K562 (cell line): Measurements from ENCODE around the gene STRN3. TPM values are rescaled to one million over a fixed set of nuclear protein-coding genes. Genes with fewer than 3 reads are reported as not detected.
A peak's percentile ranks its signal among the peaks of the same experiment; 100 is the strongest.

Experiments used
- ASH1L ChIP-seq: fragments of 450-650 bp; IDR thresholded peaks from 2 replicates; pipeline ENCODE4 v1.6.1; 2018; ENCODE audit warnings: borderline replicate concordance, mild to moderate bottlenecking, low read depth; ENCODE audit not compliant: partially characterized antibody
- BRD4 ChIP-seq: fragments of 200-600 bp; sonication (generic); IDR thresholded peaks from 2 replicates; pipeline ENCODE4 v1.6.1; 2017; ENCODE audit warnings: inconsistent platforms
- CEBPB ChIP-seq: fragments of 450-650 bp; IDR thresholded peaks from 2 replicates; pipeline ENCODE4 v1.6.1; 2016; ENCODE audit warnings: missing genetic modification characterization, missing compliant biosample characterization
- CSDE1 ChIP-seq, 2 experiments: fragments of 450-650 bp; IDR thresholded peaks; 2 replicates each; pipeline ENCODE4 v1.6.1; 2016; ENCODE audit warnings: mild to moderate bottlenecking in 1 of 2
- E2F3 ChIP-seq: fragments of 250-450 bp; sonication (Bioruptor Pico); IDR thresholded peaks from 2 replicates; pipeline ENCODE4 v1.4.0; 2020; ENCODE audit warnings: mild to moderate bottlenecking
- FOS ChIP-seq: IDR thresholded peaks from 3 replicates; pipeline ENCODE4 v1.6.1; 2011; ENCODE audit not compliant: insufficient read length; ENCODE audit errors: extremely low read depth
- L3MBTL2 ChIP-seq: fragments of 450-650 bp; IDR thresholded peaks from 2 replicates; pipeline ENCODE4 v1.6.1; 2016; ENCODE audit warnings: mild to moderate bottlenecking, moderate library complexity
- MAZ ChIP-seq, 2 experiments: fragments of 450-650 bp in 1 of 2; sonication (generic) in 1 of 2; formaldehyde crosslinking; IDR thresholded peaks in 1 of 2; conservative IDR thresholded peaks in 1 of 2; 2 replicates each; pipeline versions ENCODE4 v1.4.0 to v1.5.0; 2020; ENCODE audit warnings: mild to moderate bottlenecking in 1 of 2, missing genetic modification reagents in 1 of 2
- PTRF ChIP-seq: fragments of 450-650 bp; IDR thresholded peaks from 2 replicates; pipeline ENCODE4 v1.6.1; 2016; ENCODE audit warnings: mild to moderate bottlenecking, missing genetic modification characterization, missing compliant biosample characterization
- TAF7 ChIP-seq: fragments of 450-650 bp; IDR thresholded peaks from 2 replicates; pipeline ENCODE4 v1.6.1; 2016; ENCODE audit warnings: missing genetic modification characterization, missing compliant biosample characterization
- WHSC1 ChIP-seq: IDR thresholded peaks from one replicate; pipeline ENCODE4 v1.6.1; 2012; ENCODE audit warnings: low read length, control low read depth, inconsistent platforms
- ZKSCAN3 ChIP-seq: fragments of 250-450 bp; sonication (Bioruptor Pico); IDR thresholded peaks from 2 replicates; pipeline ENCODE4 v1.4.0; 2020
- ZNF324 ChIP-seq: fragments of 250-450 bp; sonication (Bioruptor Pico); IDR thresholded peaks from 2 replicates; pipeline ENCODE4 v1.4.0; 2020; ENCODE audit warnings: mild to moderate bottlenecking
- ZNF830 ChIP-seq: fragments of 250-450 bp; sonication (Bioruptor Pico); IDR thresholded peaks from 2 replicates; pipeline ENCODE4 v1.5.0; 2021; ENCODE audit warnings: mild to moderate bottlenecking
- polyA plus RNA-seq, 8 experiments: library from polyadenylated mRNA; depleted of rRNA in 4 of 8; stranded (reverse) in 5 of 8; unstranded in 3 of 8; fragments of >200 nt; fragmentation: Nextera tagmentation in 2 of 8; fragmentation: Illumina TruSeq in 1 of 8; extraction: Ambion mirVana in 2 of 8; extraction: Trizol in 1 of 8; gene quantifications; 2 replicates each; pipeline versions ENCODE4 v1.2.1 to v1.2.3, GENCODE V29; 2011 to 2014; ENCODE audit warnings: inconsistent platforms in 1 of 8, missing spikeins in 1 of 8
- total RNA-seq, 7 experiments: library from RNA; depleted of rRNA in 6 of 7; stranded (reverse); fragments of >200 nt in 6 of 7; fragmentation: Illumina TruSeq in 2 of 7; extraction: Trizol in 2 of 7; gene quantifications; 2 replicates each; pipeline versions ENCODE4 v1.2.1 to v1.2.3, GENCODE V29; 2011 to 2021; ENCODE audit warnings: low replicate concordance in 1 of 7
- TF ChIP-seq, protein P1 (sequence below), 2 experiments: fragments of 450-650 bp in 1 of 2; sonication (generic) in 1 of 2; formaldehyde crosslinking in 1 of 2; IDR thresholded peaks; 2 replicates each; pipeline versions ENCODE4 v1.7.1 to v1.9.0; 2016 to 2022; ENCODE audit warnings: inconsistent platforms in 1 of 2, mild to moderate bottlenecking in 1 of 2, missing genetic modification reagents in 1 of 2
- TF ChIP-seq, protein P2 (sequence below): fragments of 150-350 bp; IDR thresholded peaks from 2 replicates; pipeline ENCODE4 v1.6.1; 2014; ENCODE audit warnings: low read depth, mild to moderate bottlenecking, low read length, borderline replicate concordance

The STRN3 gene
- total and polyA plus RNA-seq, 9 of the 15 experiments (the other 6 are each of a cell fraction or from before 2014, with no cell fraction given) = 5.9 to 29.1 (median 16.0) TPM

DNA sequence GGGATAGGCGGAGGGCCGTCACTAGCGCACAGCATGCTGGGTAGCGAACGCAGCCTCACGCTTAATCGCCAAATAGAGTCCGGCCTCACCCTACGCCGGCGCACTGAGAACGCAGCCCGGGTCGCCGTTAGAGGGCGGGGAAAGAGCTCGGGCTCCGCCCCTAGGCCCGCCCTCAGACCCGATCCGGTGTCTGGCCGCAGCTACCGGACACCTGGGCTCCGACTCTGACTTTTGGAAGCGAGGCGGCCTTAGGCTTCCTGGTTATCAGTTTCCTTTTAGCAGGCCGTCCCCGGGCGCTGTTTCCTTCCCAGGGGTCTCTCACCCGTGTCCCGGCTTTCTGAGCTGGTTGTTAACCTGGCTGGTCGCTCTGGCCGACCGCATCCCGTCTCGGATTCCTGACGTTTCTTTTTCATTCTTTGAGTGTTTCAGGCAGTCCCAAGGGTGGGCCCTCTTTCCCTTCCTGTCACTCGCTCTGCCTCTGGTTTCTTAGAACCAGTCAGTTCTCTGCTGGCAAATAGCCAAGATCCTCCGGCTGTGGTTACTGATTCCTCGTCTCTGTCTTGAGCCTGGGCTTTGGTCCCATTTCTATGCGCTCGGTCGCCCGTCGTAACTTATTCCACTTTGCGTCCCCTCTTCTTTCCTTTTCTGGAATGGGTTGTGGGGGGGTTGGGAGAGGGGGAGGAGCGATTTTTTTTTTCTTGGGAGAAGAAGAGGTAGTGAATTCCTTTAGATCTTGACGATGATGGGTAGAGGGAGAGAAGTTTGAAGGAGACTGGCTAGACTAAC lies 464 bp upstream of the STRN3 start (continued):
- TF ChIP-seq, protein P1, sequence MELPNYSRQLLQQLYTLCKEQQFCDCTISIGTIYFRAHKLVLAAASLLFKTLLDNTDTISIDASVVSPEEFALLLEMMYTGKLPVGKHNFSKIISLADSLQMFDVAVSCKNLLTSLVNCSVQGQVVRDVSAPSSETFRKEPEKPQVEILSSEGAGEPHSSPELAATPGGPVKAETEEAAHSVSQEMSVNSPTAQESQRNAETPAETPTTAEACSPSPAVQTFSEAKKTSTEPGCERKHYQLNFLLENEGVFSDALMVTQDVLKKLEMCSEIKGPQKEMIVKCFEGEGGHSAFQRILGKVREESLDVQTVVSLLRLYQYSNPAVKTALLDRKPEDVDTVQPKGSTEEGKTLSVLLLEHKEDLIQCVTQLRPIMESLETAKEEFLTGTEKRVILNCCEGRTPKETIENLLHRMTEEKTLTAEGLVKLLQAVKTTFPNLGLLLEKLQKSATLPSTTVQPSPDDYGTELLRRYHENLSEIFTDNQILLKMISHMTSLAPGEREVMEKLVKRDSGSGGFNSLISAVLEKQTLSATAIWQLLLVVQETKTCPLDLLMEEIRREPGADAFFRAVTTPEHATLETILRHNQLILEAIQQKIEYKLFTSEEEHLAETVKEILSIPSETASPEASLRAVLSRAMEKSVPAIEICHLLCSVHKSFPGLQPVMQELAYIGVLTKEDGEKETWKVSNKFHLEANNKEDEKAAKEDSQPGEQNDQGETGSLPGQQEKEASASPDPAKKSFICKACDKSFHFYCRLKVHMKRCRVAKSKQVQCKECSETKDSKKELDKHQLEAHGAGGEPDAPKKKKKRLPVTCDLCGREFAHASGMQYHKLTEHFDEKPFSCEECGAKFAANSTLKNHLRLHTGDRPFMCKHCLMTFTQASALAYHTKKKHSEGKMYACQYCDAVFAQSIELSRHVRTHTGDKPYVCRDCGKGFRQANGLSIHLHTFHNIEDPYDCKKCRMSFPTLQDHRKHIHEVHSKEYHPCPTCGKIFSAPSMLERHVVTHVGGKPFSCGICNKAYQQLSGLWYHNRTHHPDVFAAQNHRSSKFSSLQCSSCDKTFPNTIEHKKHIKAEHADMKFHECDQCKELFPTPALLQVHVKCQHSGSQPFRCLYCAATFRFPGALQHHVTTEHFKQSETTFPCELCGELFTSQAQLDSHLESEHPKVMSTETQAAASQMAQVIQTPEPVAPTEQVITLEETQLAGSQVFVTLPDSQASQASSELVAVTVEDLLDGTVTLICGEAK (IDR thresholded peaks at IDR 0.05) = no peak; the same call in 1 of the 2 replicates
- TF ChIP-seq, protein P1 (CRISPR knock-in tag; IDR thresholded peaks at IDR 0.05) = no peak
- TF ChIP-seq TAF7 (tag) (0 out of 2 replicates have a peak, but pooled peaks have one; percentile 10), ZNF830 (no peak), ASH1L (no peak), CSDE1 (IDR thresholded peaks at IDR 0.05) (no peak), WHSC1 (no peak), PTRF (tag) (no peak), MAZ (CRISPR knock-in tag; conservative IDR thresholded peaks at IDR 0.05 in 1 of 2, IDR thresholded peaks at IDR 0.05 in 1 of 2) (peak in 1 of 2 experiments; percentile 28; a peak in 2 of 4 replicates), L3MBTL2 (0 out of 2 replicates have a peak, but pooled peaks have one; percentile 11), ZKSCAN3 (CRISPR knock-in tag) (no peak), CEBPB (tag) (no peak), ZNF324 (CRISPR knock-in tag) (no peak), FOS (no peak), BRD4 (no peak), E2F3 (CRISPR knock-in tag) (no peak)
- TF ChIP-seq, protein P2, sequence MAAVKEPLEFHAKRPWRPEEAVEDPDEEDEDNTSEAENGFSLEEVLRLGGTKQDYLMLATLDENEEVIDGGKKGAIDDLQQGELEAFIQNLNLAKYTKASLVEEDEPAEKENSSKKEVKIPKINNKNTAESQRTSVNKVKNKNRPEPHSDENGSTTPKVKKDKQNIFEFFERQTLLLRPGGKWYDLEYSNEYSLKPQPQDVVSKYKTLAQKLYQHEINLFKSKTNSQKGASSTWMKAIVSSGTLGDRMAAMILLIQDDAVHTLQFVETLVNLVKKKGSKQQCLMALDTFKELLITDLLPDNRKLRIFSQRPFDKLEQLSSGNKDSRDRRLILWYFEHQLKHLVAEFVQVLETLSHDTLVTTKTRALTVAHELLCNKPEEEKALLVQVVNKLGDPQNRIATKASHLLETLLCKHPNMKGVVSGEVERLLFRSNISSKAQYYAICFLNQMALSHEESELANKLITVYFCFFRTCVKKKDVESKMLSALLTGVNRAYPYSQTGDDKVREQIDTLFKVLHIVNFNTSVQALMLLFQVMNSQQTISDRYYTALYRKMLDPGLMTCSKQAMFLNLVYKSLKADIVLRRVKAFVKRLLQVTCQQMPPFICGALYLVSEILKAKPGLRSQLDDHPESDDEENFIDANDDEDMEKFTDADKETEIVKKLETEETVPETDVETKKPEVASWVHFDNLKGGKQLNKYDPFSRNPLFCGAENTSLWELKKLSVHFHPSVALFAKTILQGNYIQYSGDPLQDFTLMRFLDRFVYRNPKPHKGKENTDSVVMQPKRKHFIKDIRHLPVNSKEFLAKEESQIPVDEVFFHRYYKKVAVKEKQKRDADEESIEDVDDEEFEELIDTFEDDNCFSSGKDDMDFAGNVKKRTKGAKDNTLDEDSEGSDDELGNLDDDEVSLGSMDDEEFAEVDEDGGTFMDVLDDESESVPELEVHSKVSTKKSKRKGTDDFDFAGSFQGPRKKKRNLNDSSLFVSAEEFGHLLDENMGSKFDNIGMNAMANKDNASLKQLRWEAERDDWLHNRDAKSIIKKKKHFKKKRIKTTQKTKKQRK = no peak
